H1 (cell line): Measurements from ENCODE around the gene PPM1D. TPM values are rescaled to one million over a fixed set of nuclear protein-coding genes. Genes with fewer than 3 reads are reported as not detected.

Source experiments
- HDAC6 ChIP-seq: IDR thresholded peaks from one replicate; pipeline ENCODE4 v1.7.1; 2012; ENCODE audit warnings: low read depth, mild to moderate bottlenecking, inconsistent platforms, low read length, moderate library complexity
- NRF1 ChIP-seq: IDR thresholded peaks from 2 replicates; pipeline ENCODE4 v1.6.1; 2011; ENCODE audit warnings: mild to moderate bottlenecking, low read depth, low read length, improper control_type of control experiment
- polyA plus RNA-seq, 7 experiments: library from polyadenylated mRNA; depleted of rRNA in 3 of 7; stranded (reverse) in 5 of 7; unstranded in 2 of 7; fragments of >200 nt in 5 of 7; fragments of 200-250 nt in 2 of 7; gene quantifications; 1 replicate in 5 of 7; 2 replicates in 1 of 7; 4 replicates in 1 of 7; pipeline versions ENCODE4 v1.2.1 to v1.2.3, GENCODE V29; 2011 to 2013; ENCODE audit warnings: missing spikeins in 2 of 7, mixed read lengths in 2 of 7
- total RNA-seq: library from RNA; stranded (reverse); fragmentation: NEBNext Ultra II Directional; extraction: Animal tissue kit (Norgen Biotek cat#: 25700); gene quantifications from 2 replicates; pipeline ENCODE4 v1.2.1, GENCODE V29; 2021

Gene PPM1D
- total and polyA plus RNA-seq, 2 of the 8 experiments (the other 6 are each of a cell fraction or from before 2014, with no cell fraction given) = 5.0 to 16.7 TPM

DNA sequence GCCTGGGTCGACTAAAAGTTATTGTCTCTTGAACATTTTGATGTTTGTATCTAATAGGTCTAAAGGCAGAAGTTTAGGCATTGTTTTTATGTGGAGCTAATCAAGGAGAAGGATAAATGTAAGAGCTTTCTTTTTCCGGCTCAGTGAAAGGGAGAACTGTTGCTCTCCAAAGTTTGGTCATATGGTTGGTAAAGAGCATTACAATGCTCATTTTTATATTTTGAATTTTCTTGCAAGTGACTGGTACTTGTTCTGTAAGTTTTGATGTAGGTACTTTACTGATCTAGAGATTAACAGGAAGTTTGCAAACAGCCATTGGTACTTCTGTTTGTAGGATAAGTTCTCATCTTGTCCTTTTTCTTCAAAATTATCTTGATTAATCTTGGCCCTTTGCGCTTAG lies 46.7 kb downstream of the PPM1D start (continued):
- TF ChIP-seq HDAC6 (no peak), NRF1 (no peak)
